Smooth muscle cell (in vitro differentiated cells): ENCODE measurements around the gene CRIP3. TPM values are rescaled to one million over a fixed set of nuclear protein-coding genes. Genes with fewer than 3 reads are reported as not detected.

Experiments
- DNase-seq: peaks from one replicate; lab custom pipeline; 2025; ENCODE audit not compliant: unreplicated experiment; lab: John Stamatoyannopoulos, UW
- H2AFZ ChIP-seq: fragments of 200-600 bp; sonication (generic); 2 replicates; pipeline ENCODE4 v1.6.0; 2016; ENCODE audit warnings: antibody characterized with exemption, low read depth, mild to moderate bottlenecking
- H3F3A ChIP-seq: fragments of 200-600 bp; sonication (generic); 2 replicates; pipeline ENCODE4 v1.6.0; 2017; ENCODE audit warnings: antibody characterized with exemption, low read depth
- H3K27ac ChIP-seq: fragments of 200-600 bp; sonication (generic); 2 replicates; pipeline ENCODE4 v1.5.1; 2016; ENCODE audit warnings: low read depth, mild to moderate bottlenecking
- H3K27me3 ChIP-seq: fragments of 200-600 bp; sonication (generic); 2 replicates; pipeline ENCODE4 v1.6.1; 2016; ENCODE audit warnings: low read depth, mild to moderate bottlenecking
- H3K36me3 ChIP-seq: fragments of 200-600 bp; sonication (generic); 2 replicates; pipeline ENCODE4 v1.5.1; 2016; ENCODE audit warnings: low read depth
- H3K4me1 ChIP-seq: fragments of 200-600 bp; sonication (generic); 2 replicates; pipeline ENCODE4 v1.5.1; 2016; ENCODE audit warnings: low read depth
- H3K4me2 ChIP-seq: fragments of 200-600 bp; sonication (generic); 2 replicates; pipeline ENCODE4 v1.6.0; 2016; ENCODE audit warnings: mild to moderate bottlenecking
- H3K4me3 ChIP-seq: fragments of 200-600 bp; sonication (generic); 2 replicates; pipeline ENCODE4 v1.5.1; 2016; ENCODE audit warnings: mild to moderate bottlenecking
- H3K79me2 ChIP-seq: fragments of 200-600 bp; sonication (generic); 2 replicates; pipeline ENCODE4 v1.6.0; 2016; ENCODE audit warnings: low read depth, mild to moderate bottlenecking
- H3K9ac ChIP-seq: fragments of 200-600 bp; sonication (generic); 2 replicates; pipeline ENCODE4 v1.6.0; 2016; ENCODE audit warnings: low read depth
- H3K9me3 ChIP-seq: fragments of 200-600 bp; sonication (generic); replicated peaks from 2 replicates; pipeline ENCODE4 v1.5.1; 2016; ENCODE audit warnings: low read depth
- H4K20me1 ChIP-seq: fragments of 200-600 bp; sonication (generic); 2 replicates; pipeline ENCODE4 v1.6.0; 2016; ENCODE audit warnings: low read depth
- CTCF ChIP-seq: fragments of 200-600 bp; sonication (generic); IDR thresholded peaks from 2 replicates; pipeline ENCODE4 v1.5.1; 2017; ENCODE audit warnings: borderline replicate concordance, mild to moderate bottlenecking, antibody characterized with exemption; ENCODE audit not compliant: insufficient read depth, poor library complexity, severe bottlenecking
- WGBS: methylation state at CpG from one replicate; pipeline ENCODE4 v1.1.7; 2016; ENCODE audit warnings: low lambda C conversion rate; 5-methylcytosine and 5-hydroxymethylcytosine counted together
- polyA plus RNA-seq: library from polyadenylated mRNA; unstranded; fragments of >200 nt; fragmentation: Nextera tagmentation; extraction: Ambion mirVana; gene quantifications from 2 replicates; pipeline ENCODE4 v1.2.1, GENCODE V29; 2016
- total RNA-seq: library from RNA; depleted of rRNA; stranded (reverse); fragments of >200 nt; gene quantifications from 2 replicates; pipeline ENCODE4 v1.2.3, GENCODE V29; 2014

Gene CRIP3
- total and polyA plus RNA-seq, 2 experiments from 2014 or later = not detected

GRCh38 chr6:43297644-43298564 is 10.7 kb downstream of the CRIP3 start, which contains the start of gene SLC22A7:
Gene SLC22A7, plus strand, starts transcription at chr6:43298260. Its CDS starts 99 bp downstream, at chr6:43298359.
- H3F3A ChIP-seq = no peaks in the 10 kb centered on the region
- H4K20me1 ChIP-seq = no peaks in the 10 kb centered on the region
- no peaks in the 10 kb centered on the region for H3K36me3 ChIP-seq
- H3K4me2 ChIP-seq = no peak within 1 kb of the TSS
- no peak for DNase-seq
- H3K27ac ChIP-seq = no peak within 1 kb of the TSS
- 89% methylated on average over 10 of the region's 10 CpGs for WGBS
- no peak for TF ChIP-seq CTCF
- no peaks in the 10 kb centered on the region for H3K79me2 ChIP-seq
- no peaks in the 10 kb centered on the region for H3K9me3 ChIP-seq
- no peak within 1 kb of the TSS for H3K4me3 ChIP-seq
- H3K9ac ChIP-seq = no peak within 1 kb of the TSS
- H3K27me3 ChIP-seq = no peaks in the 10 kb centered on the region
- H2AFZ ChIP-seq = no peak within 1 kb of the TSS
- H3K4me1 ChIP-seq = peaks cover 3% of the 10 kb centered on the region

- no peak overlapping the region for H3K4me3 ChIP-seq
Observed at GRCh38 chr6:43296780-43297497, 11.7 kb downstream of the CRIP3 start.

GRCh38 chr6:43295456-43295855 is 13.2 kb downstream of the CRIP3 start:
- Histone ChIP-seq H3K4me1 (peaks cover 3% of the 10 kb centered on the region), H3K4me3 (no peak overlapping the region), H2AFZ (no peak overlapping the region), H3K27ac (no peak overlapping the region), H3K79me2 (no peaks in the 10 kb centered on the region), H3K9me3 (no peaks in the 10 kb centered on the region), H3K4me2 (no peak overlapping the region), H3K9ac (no peak overlapping the region), H3K27me3 (no peaks in the 10 kb centered on the region), H3F3A (no peaks in the 10 kb centered on the region), H4K20me1 (no peaks in the 10 kb centered on the region), H3K36me3 (no peaks in the 10 kb centered on the region)
- TF ChIP-seq CTCF = no peak
- WGBS = 87% methylated on average over 3 of the region's 3 CpGs
- DNase-seq = no peak

More at GRCh38 chr6:43296780-43297497, 11.7 kb downstream of the CRIP3 start:
- H4K20me1 ChIP-seq = no peaks in the 10 kb centered on the region
- H3K27ac ChIP-seq = no peak overlapping the region
- no peaks in the 10 kb centered on the region for H3K9me3 ChIP-seq
- H3K9ac ChIP-seq = no peak overlapping the region
- no peak overlapping the region for H3K4me2 ChIP-seq
- TF ChIP-seq CTCF = no peak
- no peaks in the 10 kb centered on the region for H3K79me2 ChIP-seq
- peaks cover 3% of the 10 kb centered on the region for H3K4me1 ChIP-seq
- H3K36me3 ChIP-seq = no peaks in the 10 kb centered on the region
- H3F3A ChIP-seq = no peaks in the 10 kb centered on the region
- 79% methylated on average over 5 of the region's 5 CpGs for WGBS
- DNase-seq = no peak
- no peak overlapping the region for H2AFZ ChIP-seq
- H3K27me3 ChIP-seq = no peaks in the 10 kb centered on the region
